H9 (cell line): ENCODE measurements around the gene MAEA. TPM values are rescaled to one million over a fixed set of nuclear protein-coding genes. Genes with fewer than 3 reads are reported as not detected.

Source experiments
- DNase-seq: peaks from one replicate; pipeline ENCODE4 v3.0.0-alpha.2; 2017
- H2AFZ ChIP-seq: one replicate; pipeline ENCODE4 v1.6.1; 2013; ENCODE audit warnings: mild to moderate bottlenecking, low read length, control low read depth, moderate library complexity
- H2AK5ac ChIP-seq: 2 replicates; pipeline ENCODE4 v1.6.1; 2013; ENCODE audit warnings: low read length, control low read depth, mixed read lengths; ENCODE audit not compliant: insufficient read length
- H2BK120ac ChIP-seq: one replicate; pipeline ENCODE4 v1.6.1; 2013; ENCODE audit warnings: low read depth, mild to moderate bottlenecking, low read length, control low read depth, inconsistent platforms; ENCODE audit not compliant: poor library complexity, severe bottlenecking
- H2BK12ac ChIP-seq: 2 replicates; pipeline ENCODE4 v1.6.1; 2013; ENCODE audit warnings: low read length, control low read depth, mixed read lengths, low read depth; ENCODE audit not compliant: insufficient read length
- H2BK15ac ChIP-seq: 2 replicates; pipeline ENCODE4 v1.6.1; 2013; ENCODE audit warnings: low read depth, low read length, control low read depth
- H2BK20ac ChIP-seq: one replicate; pipeline ENCODE4 v1.6.1; 2013; ENCODE audit warnings: low read depth, mild to moderate bottlenecking, low read length, control low read depth, inconsistent platforms; ENCODE audit not compliant: poor library complexity, severe bottlenecking
- H2BK5ac ChIP-seq: 2 replicates; pipeline ENCODE4 v1.6.1; 2013; ENCODE audit warnings: low read length, control low read depth, mixed read lengths; ENCODE audit not compliant: insufficient read length
- H3K14ac ChIP-seq: 2 replicates; pipeline ENCODE4 v1.6.1; 2013; ENCODE audit warnings: low read length, control low read depth; ENCODE audit not compliant: insufficient read depth
- H3K18ac ChIP-seq: 2 replicates; pipeline ENCODE4 v1.6.1; 2013; ENCODE audit warnings: low read depth, mild to moderate bottlenecking, mixed read lengths, low read length, control low read depth; ENCODE audit not compliant: insufficient read length
- H3K23ac ChIP-seq: 2 replicates; pipeline ENCODE4 v1.6.1; 2013; ENCODE audit warnings: low read length, control low read depth, mixed read lengths, low read depth; ENCODE audit not compliant: insufficient read length
- H3K23me2 ChIP-seq: 2 replicates; pipeline ENCODE4 v1.6.1; 2013; ENCODE audit warnings: low read depth, mild to moderate bottlenecking, mixed read lengths, low read length, control low read depth; ENCODE audit not compliant: insufficient read length, poor library complexity, severe bottlenecking
- H3K27ac ChIP-seq: 2 replicates; pipeline ENCODE4 v1.5.1; 2013; ENCODE audit warnings: low read length, control low read depth, mixed read lengths, low read depth; ENCODE audit not compliant: insufficient read length
- H3K27me3 ChIP-seq: 2 replicates; pipeline ENCODE4 v1.6.1; 2013; ENCODE audit warnings: low read length, control low read depth, inconsistent platforms; ENCODE audit not compliant: insufficient read depth
- H3K4ac ChIP-seq: 2 replicates; pipeline ENCODE4 v1.6.1; 2013; ENCODE audit warnings: low read depth, mild to moderate bottlenecking, control low read depth, inconsistent platforms, low read length, moderate library complexity
- H3K4me1 ChIP-seq: 2 replicates; pipeline ENCODE4 v1.6.1; 2013; ENCODE audit warnings: low read length, control low read depth, inconsistent platforms; ENCODE audit not compliant: insufficient read depth
- H3K4me2 ChIP-seq: 2 replicates; pipeline ENCODE4 v1.6.1; 2013; ENCODE audit warnings: low read length, control low read depth, mixed read lengths; ENCODE audit not compliant: insufficient read length, insufficient read depth
- H3K56ac ChIP-seq: 2 replicates; pipeline ENCODE4 v1.6.1; 2013; ENCODE audit warnings: low read depth, mild to moderate bottlenecking, mixed read lengths, low read length, control low read depth; ENCODE audit not compliant: insufficient read length
- H3K79me1 ChIP-seq: 2 replicates; pipeline ENCODE4 v1.6.1; 2013; ENCODE audit warnings: low read depth, mild to moderate bottlenecking, moderate library complexity, low read length, control low read depth, inconsistent platforms; ENCODE audit not compliant: insufficient read depth, poor library complexity, severe bottlenecking
- H3K79me2 ChIP-seq: 2 replicates; pipeline ENCODE4 v1.6.1; 2013; ENCODE audit warnings: low read length, control low read depth, inconsistent platforms; ENCODE audit not compliant: insufficient read depth
- H3K9ac ChIP-seq: 2 replicates; pipeline ENCODE4 v1.6.1; 2013; ENCODE audit warnings: low read length, control low read depth, mixed read lengths; ENCODE audit not compliant: insufficient read length; ENCODE audit errors: extremely low read depth
- H3K9me3 ChIP-seq: one replicate; pipeline ENCODE4 v1.6.1; 2013; ENCODE audit warnings: low read depth, low read length, inconsistent platforms; ENCODE audit not compliant: control insufficient read depth
- H3T11ph ChIP-seq: one replicate; pipeline ENCODE4 v1.6.1; 2013; ENCODE audit warnings: mild to moderate bottlenecking, low read length, control low read depth, inconsistent platforms
- H4K20me1 ChIP-seq: one replicate; pipeline ENCODE4 v1.6.1; 2013; ENCODE audit not compliant: control insufficient read depth, insufficient read length, insufficient read depth
- H4K5ac ChIP-seq: 2 replicates; pipeline ENCODE4 v1.6.1; 2013; ENCODE audit warnings: low read depth, mild to moderate bottlenecking, mixed read lengths, low read length, control low read depth; ENCODE audit not compliant: insufficient read length
- H4K8ac ChIP-seq: replicated peaks from 2 replicates; pipeline ENCODE4 v1.6.1; 2013; ENCODE audit warnings: low read length, control low read depth, mixed read lengths, low read depth; ENCODE audit not compliant: insufficient read length
- H4K91ac ChIP-seq: 2 replicates; pipeline ENCODE4 v1.6.1; 2013; ENCODE audit warnings: low read depth, mild to moderate bottlenecking, moderate library complexity, mixed read lengths, low read length, control low read depth; ENCODE audit not compliant: insufficient read length
- H3K27ac Mint-ChIP-seq, 3 experiments: 2 replicates in 2 of 3; 3 replicates in 1 of 3; pipeline ENCODE4 v1.8.0; 2020 to 2021; ENCODE audit warnings: mixed read lengths in 3 of 3, mild to moderate bottlenecking in 1 of 3, moderate library complexity in 1 of 3
- H3K27me3 Mint-ChIP-seq: 2 replicates; pipeline ENCODE4 v1.8.0; 2021; ENCODE audit warnings: low read depth, mild to moderate bottlenecking, moderate library complexity, mixed read lengths
- H3K36me3 Mint-ChIP-seq, 3 experiments: 2 replicates in 2 of 3; 3 replicates in 1 of 3; pipeline ENCODE4 v1.8.0; 2020 to 2021; ENCODE audit warnings: low read depth in 3 of 3, mixed read lengths in 3 of 3; ENCODE audit not compliant: insufficient read depth in 1 of 3
- H3K4me1 Mint-ChIP-seq, 2 experiments: 2 replicates each; pipeline ENCODE4 v1.8.0; 2020; ENCODE audit warnings: mixed read lengths in 2 of 2
- H3K4me3 Mint-ChIP-seq, 2 experiments: 2 replicates in 1 of 2; 3 replicates in 1 of 2; pipeline ENCODE4 v1.8.0; 2020 to 2021; ENCODE audit warnings: mild to moderate bottlenecking in 2 of 2, mixed read lengths in 2 of 2, moderate library complexity in 1 of 2
- H3K9me3 Mint-ChIP-seq, 2 experiments: 2 replicates in 1 of 2; 3 replicates in 1 of 2; pipeline ENCODE4 v1.8.0; 2020; ENCODE audit warnings: mild to moderate bottlenecking in 2 of 2, mixed read lengths in 2 of 2, moderate library complexity in 1 of 2
- WGBS: extraction: QIAGEN DNeasy Blood & Tissue Kit; methylation state at CpG from one replicate; pipeline ENCODE4 v1.1.7; 2013; ENCODE audit warnings: missing lambda C conversion rate, low lambda C conversion rate, mixed read lengths; ENCODE audit not compliant: insufficient read length; ENCODE audit errors: extremely low coverage; 5-methylcytosine and 5-hydroxymethylcytosine counted together
- total RNA-seq: library from RNA; stranded (reverse); gene quantifications from 2 replicates; pipeline ENCODE4 v1.2.1, GENCODE V29; 2021
- TF ChIP-seq, protein P1 (sequence below): fragments of 200-600 bp; sonication (generic); conservative IDR thresholded peaks from 3 replicates; pipeline ENCODE4 v1.8.0; 2021; ENCODE audit warnings: antibody characterized with exemption, mild to moderate bottlenecking

The MAEA gene
- total RNA-seq, 1 experiment from 2014 or later = 85.6 TPM

DNA sequence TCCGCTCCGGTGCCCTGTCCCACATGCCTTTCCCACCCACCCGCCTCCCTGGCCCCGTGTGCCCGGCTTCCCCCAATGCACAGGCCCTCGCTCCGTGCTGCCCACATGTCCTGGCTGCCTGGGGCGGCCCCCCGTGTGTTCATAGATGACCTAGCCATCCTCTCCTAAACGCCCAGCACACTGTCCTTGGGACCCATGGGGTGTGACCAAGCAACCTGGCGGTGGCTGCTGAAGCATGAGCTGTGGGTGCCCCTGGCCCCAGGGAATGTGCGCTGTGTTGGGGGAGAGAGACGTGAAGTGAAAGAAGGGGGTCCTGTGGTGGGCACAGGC lies 28.3 kb downstream of the MAEA start:
- Histone ChIP-seq H2BK120ac (no peak overlapping the region), H2AK5ac (no peak overlapping the region), H4K91ac (no peak overlapping the region), H3K79me2 (no peaks in the 10 kb centered on the region), H3K4me1 (no peaks in the 10 kb centered on the region), H2BK5ac (no peak overlapping the region), H3K23ac (no peak overlapping the region), H3K9me3 (no peaks in the 10 kb centered on the region), H3K9ac (no peak overlapping the region), H3K27ac (no peak overlapping the region), H2AFZ (no peak overlapping the region), H2BK20ac (no peak overlapping the region), H3K18ac (no peak overlapping the region), H3K4me2 (no peak overlapping the region), H3K79me1 (peaks cover 3% of the 10 kb centered on the region), H4K5ac (no peak overlapping the region), H3K14ac (no peak overlapping the region; the same call in 1 of the 2 replicates), H4K20me1 (no peaks in the 10 kb centered on the region), H3K27me3 (no peaks in the 10 kb centered on the region), H3K56ac (no peak overlapping the region), H3K4ac (no peak overlapping the region), H4K8ac (no peak overlapping the region), H3T11ph (no peak overlapping the region), H2BK12ac (no peak overlapping the region), H2BK15ac (no peak overlapping the region), H3K23me2 (no peaks in the 10 kb centered on the region)
- DNase-seq = no peak
- Mint-ChIP-seq H3K36me3 (peaks cover 45 to 74% (median 73%) of the 10 kb centered on the region in 3 experiments), H3K9me3 (peaks cover 3 to 7% of the 10 kb centered on the region in 2 experiments; a peak in 3 of 5 replicates), H3K27me3 (no peaks in the 10 kb centered on the region), H3K4me1 (no peaks in the 10 kb centered on the region), H3K4me3 (no peak overlapping the region; a peak in 1 of 5 replicates), H3K27ac (peak overlapping the region in 1 of 3 experiments; percentile 93; a peak in 2 of 7 replicates)
- no CpG with 5 or more reads among the region's 13 CpGs for WGBS
- TF ChIP-seq, protein P1, sequence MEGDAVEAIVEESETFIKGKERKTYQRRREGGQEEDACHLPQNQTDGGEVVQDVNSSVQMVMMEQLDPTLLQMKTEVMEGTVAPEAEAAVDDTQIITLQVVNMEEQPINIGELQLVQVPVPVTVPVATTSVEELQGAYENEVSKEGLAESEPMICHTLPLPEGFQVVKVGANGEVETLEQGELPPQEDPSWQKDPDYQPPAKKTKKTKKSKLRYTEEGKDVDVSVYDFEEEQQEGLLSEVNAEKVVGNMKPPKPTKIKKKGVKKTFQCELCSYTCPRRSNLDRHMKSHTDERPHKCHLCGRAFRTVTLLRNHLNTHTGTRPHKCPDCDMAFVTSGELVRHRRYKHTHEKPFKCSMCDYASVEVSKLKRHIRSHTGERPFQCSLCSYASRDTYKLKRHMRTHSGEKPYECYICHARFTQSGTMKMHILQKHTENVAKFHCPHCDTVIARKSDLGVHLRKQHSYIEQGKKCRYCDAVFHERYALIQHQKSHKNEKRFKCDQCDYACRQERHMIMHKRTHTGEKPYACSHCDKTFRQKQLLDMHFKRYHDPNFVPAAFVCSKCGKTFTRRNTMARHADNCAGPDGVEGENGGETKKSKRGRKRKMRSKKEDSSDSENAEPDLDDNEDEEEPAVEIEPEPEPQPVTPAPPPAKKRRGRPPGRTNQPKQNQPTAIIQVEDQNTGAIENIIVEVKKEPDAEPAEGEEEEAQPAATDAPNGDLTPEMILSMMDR = no peak
